Kidney (tissue), 14 donors: ENCODE results near the gene PARP9. TPM values are rescaled to one million over a fixed set of nuclear protein-coding genes. Genes with fewer than 3 reads are reported as not detected.

Experiments used
- DNase-seq, 5 donors: peaks; one replicate each; pipeline ENCODE4 v3.0.0-alpha.2; 2013 to 2020
- FAIRE-seq: peaks from 2 replicates; lab custom pipeline; 2012; peaks lifted over from hg19 to GRCh38; lab: Jason Lieb, UNC
- H3K27ac ChIP-seq, 2 donors: one replicate each; pipeline ENCODE4 v1.7.0; 2013; ENCODE audit warnings: low read depth in 2 of 2, low read length in 2 of 2, inconsistent platforms in 1 of 2
- H3K27me3 ChIP-seq: one replicate; pipeline ENCODE4 v1.7.1; 2013; ENCODE audit warnings: low read length, inconsistent platforms; ENCODE audit not compliant: control insufficient read depth, insufficient read depth
- H3K36me3 ChIP-seq, 3 donors: one replicate each; pipeline versions ENCODE4 v1.7.0 to v1.7.1; 2013; ENCODE audit warnings: low read length in 3 of 3, control low read depth in 1 of 3, inconsistent platforms in 1 of 3; ENCODE audit not compliant: insufficient read depth in 3 of 3, control insufficient read depth in 2 of 3
- H3K4me1 ChIP-seq, 3 donors: one replicate each; pipeline versions ENCODE4 v1.7.0 to v1.7.1; 2013; ENCODE audit warnings: low read length in 3 of 3, inconsistent platforms in 1 of 3, low read depth in 1 of 3; ENCODE audit not compliant: control insufficient read depth in 2 of 3, insufficient read depth in 2 of 3
- H3K4me3 ChIP-seq, 3 donors: one replicate each; pipeline versions ENCODE4 v1.7.0 to v1.8.1; 2013; ENCODE audit warnings: low read length in 3 of 3, control low read depth in 1 of 3, inconsistent platforms in 1 of 3
- H3K9ac ChIP-seq, 3 donors: one replicate each; pipeline versions ENCODE4 v1.7.0 to v1.7.1; 2013; ENCODE audit warnings: low read length in 3 of 3, control low read depth in 1 of 3, inconsistent platforms in 1 of 3
- H3K9me3 ChIP-seq, 3 donors: one replicate each; pipeline versions ENCODE4 v1.7.0 to v1.7.1; 2013; ENCODE audit warnings: low read length in 3 of 3, control low read depth in 1 of 3, inconsistent platforms in 1 of 3; ENCODE audit not compliant: control insufficient read depth in 2 of 3, insufficient read depth in 1 of 3
- CTCF ChIP-seq: IDR thresholded peaks from 3 replicates; pipeline ENCODE4 v1.5.1; 2012; ENCODE audit warnings: mild to moderate bottlenecking, moderate library complexity, borderline replicate concordance; ENCODE audit not compliant: insufficient read depth; ENCODE audit errors: extremely low read depth
- intact Hi-C: fragments of 100-400 bp; cut with DNase I; formaldehyde crosslinking; loops from one replicate; pipeline ENCODE4 v1.11.1; 2022
- polyA plus RNA-seq: library from polyadenylated mRNA; stranded (reverse); fragments of 350-450 nt; fragmentation: Illumina TruSeq; extraction: RNeasy Lipid Tissue Mini Kit (QIAGEN cat#74804); gene quantifications from one replicate; pipeline ENCODE4 v1.2.3, GENCODE V29; 2014; ENCODE audit warnings: low read depth, low replicate concordance; ENCODE audit not compliant: insufficient read depth
- total RNA-seq: library from RNA; stranded (reverse); fragmentation: NEBNext Ultra II Directional; extraction: Animal tissue kit (Norgen Biotek cat#: 25700); gene quantifications from one replicate; pipeline ENCODE4 v1.2.1, GENCODE V29; 2021
- donor health status: control.
- donor health status: control.
- donor health status: control.
- donor health status: control.
- donor health status: control.
- donor health status: DM: yes; HTN: yes; CAD: no.
- donor health status: Normal renal cell carcinoma (clear cell type).

Gene PARP9
- total and polyA plus RNA-seq, 2 donors from 2014 or later = 27.8 to 54.0 TPM

- TF ChIP-seq CTCF = no peak
- intact Hi-C loops = no loop called here
- FAIRE-seq (no peak), DNase-seq (no peak)
- no peak overlapping the region for H3K27ac ChIP-seq
- H3K9me3 ChIP-seq = peaks cover 0 to 9% (median 0%) of the 10 kb centered on the region in 3 donors
- no peak overlapping the region for H3K4me3 ChIP-seq
- no peaks in the 10 kb centered on the region for H3K27me3 ChIP-seq
- no peaks in the 10 kb centered on the region for H3K4me1 ChIP-seq
- no peaks in the 10 kb centered on the region for H3K36me3 ChIP-seq
- no peak overlapping the region for H3K9ac ChIP-seq
These were observed 22.8 kb upstream of the PARP9 start for GRCh38 chr3:122586773-122587485.

- no peaks in the 10 kb centered on the region for H3K27me3 ChIP-seq
- no peak for FAIRE-seq
- no peak overlapping the region for H3K9ac ChIP-seq
- no peak for DNase-seq
- H3K27ac ChIP-seq = no peak overlapping the region
- no peaks in the 10 kb centered on the region for H3K36me3 ChIP-seq
- H3K4me1 ChIP-seq = no peaks in the 10 kb centered on the region
- intact Hi-C loops = no loop called here
- no peak overlapping the region for H3K4me3 ChIP-seq
- TF ChIP-seq CTCF = no peak
- H3K9me3 ChIP-seq = peaks cover 0 to 13% (median 2%) of the 10 kb centered on the region in 3 donors
These were observed 22.0 kb upstream of the PARP9 start for GRCh38 chr3:122586098-122586497.

- H3K9me3 ChIP-seq = peaks cover 0 to 13% (median 2%) of the 10 kb centered on the region in 3 donors
- no peak for FAIRE-seq
- TF ChIP-seq CTCF = no peak
- no peak overlapping the region for H3K27ac ChIP-seq
- no peak overlapping the region for H3K4me3 ChIP-seq
- no peaks in the 10 kb centered on the region for H3K4me1 ChIP-seq
- H3K27me3 ChIP-seq = no peaks in the 10 kb centered on the region
- no peak for DNase-seq
- intact Hi-C loops = no loop called here
- no peaks in the 10 kb centered on the region for H3K36me3 ChIP-seq
- H3K9ac ChIP-seq = no peak overlapping the region
These were observed 18.3 kb upstream of the PARP9 start for GRCh38 chr3:122582390-122582789.
